ENCODE measurements around the gene PNISR.
"Not testable (repeated sequence)": the region's sequence is repeated elsewhere in the genome, so short reads cannot be mapped to it uniquely, and the experiment has no call there.

Gene PNISR

GRCh38 chr6:99424761-99425646 lies at the start of gene PNISR:
Gene PNISR (minus strand): TSS chr6:99425308. CDS start chr6:99414659, 10,649 bp downstream.
- DNase-seq: peak; percentile 92

- DNase-seq: no peak
Observed at GRCh38 chr6:99473730-99474129, 48.6 kb upstream of the PNISR start.

GRCh38 chr6:99471638-99472037 lies 46.5 kb upstream of the PNISR start:
- no peak for DNase-seq

- DNase-seq: peak; percentile 19
Observed at GRCh38 chr6:99467509-99468106, 42.5 kb upstream of the PNISR start.

GRCh38 chr6:99459133-99459532 lies 34.0 kb upstream of the PNISR start:
- DNase-seq: not testable (repeated sequence)

- DNase-seq: peak; percentile 15
Observed at GRCh38 chr6:99458319-99458718, 33.2 kb upstream of the PNISR start.

- no peak for DNase-seq
Observed at GRCh38 chr6:99446076-99446475, 21.0 kb upstream of the PNISR start.

GRCh38 chr6:99434702-99435530 lies 9.8 kb upstream of the PNISR start:
- peak; percentile 6 for DNase-seq

GRCh38 chr6:99432877-99433276 lies 7.8 kb upstream of the PNISR start:
- no peak for DNase-seq

GRCh38 chr6:99431901-99432300 lies 6.8 kb upstream of the PNISR start:
- no peak for DNase-seq

- no peak for DNase-seq
Observed at GRCh38 chr6:99427988-99428387, 2.9 kb upstream of the PNISR start.

- no peak for DNase-seq
Observed at GRCh38 chr6:99426451-99426757, 1.3 kb upstream of the PNISR start.

GRCh38 chr6:99425647-99426450 lies 741 bp upstream of the PNISR start:
- peak; percentile 84 for DNase-seq

- no peak for DNase-seq
Observed at GRCh38 chr6:99424022-99424421, 1.1 kb downstream of the PNISR start.

- no peak for DNase-seq
Observed at GRCh38 chr6:99422912-99423311, 2.2 kb downstream of the PNISR start.

- no peak for DNase-seq
Observed at GRCh38 chr6:99416892-99417767, 8.0 kb downstream of the PNISR start.

- no peak for DNase-seq
Observed at GRCh38 chr6:99416226-99416625, 8.9 kb downstream of the PNISR start.

- DNase-seq: no peak
Observed at GRCh38 chr6:99415446-99415845, 9.7 kb downstream of the PNISR start.

GRCh38 chr6:99412065-99412464 lies 13.0 kb downstream of the PNISR start:
- DNase-seq: no peak

GRCh38 chr6:99409672-99410071 lies 15.4 kb downstream of the PNISR start:
- DNase-seq: no peak

GRCh38 chr6:99407076-99407475 lies 18.0 kb downstream of the PNISR start:
- no peak for DNase-seq

- DNase-seq: no peak
Observed at GRCh38 chr6:99402448-99402847, 22.7 kb downstream of the PNISR start.
